NCI-H460 (cell line): ENCODE results near the gene DNM1. TPM values are rescaled to one million over a fixed set of nuclear protein-coding genes. Genes with fewer than 3 reads are reported as not detected.
"Not testable (repeated sequence)": the region's sequence is repeated elsewhere in the genome, so short reads cannot be mapped to it uniquely, and the experiment has no call there.

Experiments used
- DNase-seq: peaks from one replicate; pipeline ENCODE4 v3.0.0-alpha.2; 2016; ENCODE audit warnings: low read depth; ENCODE audit errors: extremely low read depth
- total RNA-seq: library from RNA; depleted of rRNA; stranded (reverse); fragments of >200 nt; shearing (Covaris generic); gene quantifications from 2 replicates; pipeline ENCODE4 v1.2.3, GENCODE V29; 2014

Gene DNM1
- total RNA-seq, 1 experiment from 2014 or later = 1.2 TPM

GRCh38 chr9:128219831-128220230, 16.7 kb downstream of the DNM1 start:
- DNase-seq = no peak

- DNase-seq = no peak
Measured at GRCh38 chr9:128222026-128222425, 18.8 kb downstream of the DNM1 start.

- DNase-seq = no peak
Measured at GRCh38 chr9:128222880-128223670, 19.9 kb downstream of the DNM1 start.

GRCh38 chr9:128224877-128225276, 21.7 kb downstream of the DNM1 start:
- DNase-seq = no peak

- DNase-seq = no peak
Measured at GRCh38 chr9:128225770-128226411, 22.7 kb downstream of the DNM1 start.

GRCh38 chr9:128226412-128226801, 23.2 kb downstream of the DNM1 start:
- DNase-seq = no peak

- DNase-seq = not testable (repeated sequence)
Measured at GRCh38 chr9:128230897-128231296, 27.7 kb downstream of the DNM1 start.

- no peak for DNase-seq
Measured at GRCh38 chr9:128231638-128232527, 28.7 kb downstream of the DNM1 start.

- DNase-seq = no peak
Measured at GRCh38 chr9:128232528-128233428, 29.6 kb downstream of the DNM1 start.

GRCh38 chr9:128233817-128234406, 30.7 kb downstream of the DNM1 start:
- no peak for DNase-seq

GRCh38 chr9:128242124-128242523, 38.9 kb downstream of the DNM1 start:
- no peak for DNase-seq

- no peak for DNase-seq
Measured at GRCh38 chr9:128242828-128243214, 39.6 kb downstream of the DNM1 start.

GRCh38 chr9:128243215-128244018, 40.2 kb downstream of the DNM1 start:
- no peak for DNase-seq

- DNase-seq = no peak
Measured at GRCh38 chr9:128244091-128244836, 41.1 kb downstream of the DNM1 start.

- no peak for DNase-seq
Measured at GRCh38 chr9:128244837-128245231, 41.7 kb downstream of the DNM1 start.

- no peak for DNase-seq
Measured at GRCh38 chr9:128245421-128246151, 42.4 kb downstream of the DNM1 start.

- DNase-seq = no peak
Measured at GRCh38 chr9:128246471-128246870, 43.3 kb downstream of the DNM1 start.
